ENCODE data around the gene RNU6-1.

Gene RNU6-1

GRCh38 chr15:67794832-67795574 lies 44.8 kb downstream of the RNU6-1 start:
- Histone ChIP-seq H3K9ac (ENCODE audit: low read length) (no peak overlapping the region), H3K79me2 (ENCODE audit: insufficient read depth, low read length) (no peaks in the 10 kb centered on the region), H3K9me2 (ENCODE audit: low read depth, low read length) (no peaks in the 10 kb centered on the region), H2AFZ (ENCODE audit: low read length) (no peak overlapping the region), H3K4me1 (ENCODE audit: insufficient read depth, low read length, severe bottlenecking) (peaks cover 36% of the 10 kb centered on the region), H3K36me3 (ENCODE audit: insufficient read depth, low read length) (peaks cover 36% of the 10 kb centered on the region), H3K9me3 (ENCODE audit: low read length) (peaks cover 18% of the 10 kb centered on the region), H3K4me2 (ENCODE audit: low read length) (no peak overlapping the region), H3K27ac (ENCODE audit: low read depth, low read length, poor library complexity, severe bottlenecking) (no peak overlapping the region), H3K27me3 (ENCODE audit: insufficient read depth, low read length) (no peaks in the 10 kb centered on the region), H3K4me3 (ENCODE audit: low read depth, low read length, poor library complexity, severe bottlenecking) (no peak overlapping the region), H3F3A (ENCODE audit: insufficient read depth, low read length) (no peaks in the 10 kb centered on the region), H4K20me1 (ENCODE audit: insufficient read depth, low read length) (no peaks in the 10 kb centered on the region)
- no peak for TF ChIP-seq EZH2 (IDR thresholded peaks at IDR 0.05; ENCODE audit: borderline replicate concordance, low read length)
- TF ChIP-seq CTCF (IDR thresholded peaks at IDR 0.05; ENCODE audit: low read length), result no peak

- no peak overlapping the region for H3K4me2 ChIP-seq (ENCODE audit: low read length)
Observed at GRCh38 chr15:67792250-67792942, 47.4 kb downstream of the RNU6-1 start.

More at GRCh38 chr15:67792250-67792942, 47.4 kb downstream of the RNU6-1 start:
- H2AFZ ChIP-seq (ENCODE audit: low read length), result no peak overlapping the region
- H3K9ac ChIP-seq (ENCODE audit: low read length), result no peak overlapping the region
- H3K9me2 ChIP-seq (ENCODE audit: low read depth, low read length), result no peaks in the 10 kb centered on the region
- no peaks in the 10 kb centered on the region for H4K20me1 ChIP-seq (ENCODE audit: insufficient read depth, low read length)
- H3K9me3 ChIP-seq (ENCODE audit: low read length), result peaks cover 18% of the 10 kb centered on the region
- H3K27ac ChIP-seq (ENCODE audit: low read depth, low read length, poor library complexity, severe bottlenecking), result peak overlapping the region; percentile 59
- H3K79me2 ChIP-seq (ENCODE audit: insufficient read depth, low read length), result no peaks in the 10 kb centered on the region
- TF ChIP-seq EZH2 (IDR thresholded peaks at IDR 0.05; ENCODE audit: borderline replicate concordance, low read length) (no peak), CTCF (IDR thresholded peaks at IDR 0.05; ENCODE audit: low read length) (no peak)
- H3K4me1 ChIP-seq (ENCODE audit: insufficient read depth, low read length, severe bottlenecking), result peaks cover 42% of the 10 kb centered on the region
- no peaks in the 10 kb centered on the region for H3F3A ChIP-seq (ENCODE audit: insufficient read depth, low read length)
- H3K4me3 ChIP-seq (ENCODE audit: low read depth, low read length, poor library complexity, severe bottlenecking), result no peak overlapping the region
- peaks cover 36% of the 10 kb centered on the region for H3K36me3 ChIP-seq (ENCODE audit: insufficient read depth, low read length)
- H3K27me3 ChIP-seq (ENCODE audit: insufficient read depth, low read length), result no peaks in the 10 kb centered on the region

Data from OCI-LY1 (cell line).